ENCODE data around the gene FLAD1. TPM values are rescaled to one million over a fixed set of nuclear protein-coding genes. Genes with fewer than 3 reads are reported as not detected.

The FLAD1 gene
- total RNA-seq, 4 donors from 2014 or later: 19.5 to 29.6 (median 23.0) TPM

DNA sequence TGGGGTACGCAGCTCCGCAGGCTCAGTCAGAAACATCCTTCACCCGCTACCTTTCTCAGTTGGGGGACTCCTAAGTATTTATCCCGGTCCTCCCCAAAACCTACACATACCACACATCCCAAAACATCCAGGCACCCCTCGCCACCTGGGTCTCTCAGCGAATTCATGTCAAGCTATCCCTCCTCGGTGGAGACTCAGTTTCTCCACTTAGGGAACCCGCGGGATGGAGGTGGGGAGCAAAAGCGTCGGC is 18.2 kb downstream of the FLAD1 start:
- Histone ChIP-seq H3K36me3 (no peaks in the 10 kb centered on the region), H3K27ac (replicated peaks in 1 of 4) (peak overlapping the region; percentile 97 to 99 (median 98)), H3K4me3 (peak overlapping the region; percentile 80 to 97 (median 92)), H3K9me3 (no peaks in the 10 kb centered on the region), H3K27me3 (no peaks in the 10 kb centered on the region), H3K4me1 (peaks cover 39 to 57% (median 50%) of the 10 kb centered on the region in 4 donors)
- intact Hi-C loops (cut with DNase I): no loop called here
- no peak for DNase-seq (ENCODE audit: extremely low spot score)
- no peak for TF ChIP-seq POLR2A (IDR thresholded peaks at IDR 0.05; ENCODE audit: low read depth)
- no peak for TF ChIP-seq EP300 (IDR thresholded peaks at IDR 0.05)
- TF ChIP-seq POLR2AphosphoS5 (IDR thresholded peaks at IDR 0.05): no peak
- TF ChIP-seq, protein P1, sequence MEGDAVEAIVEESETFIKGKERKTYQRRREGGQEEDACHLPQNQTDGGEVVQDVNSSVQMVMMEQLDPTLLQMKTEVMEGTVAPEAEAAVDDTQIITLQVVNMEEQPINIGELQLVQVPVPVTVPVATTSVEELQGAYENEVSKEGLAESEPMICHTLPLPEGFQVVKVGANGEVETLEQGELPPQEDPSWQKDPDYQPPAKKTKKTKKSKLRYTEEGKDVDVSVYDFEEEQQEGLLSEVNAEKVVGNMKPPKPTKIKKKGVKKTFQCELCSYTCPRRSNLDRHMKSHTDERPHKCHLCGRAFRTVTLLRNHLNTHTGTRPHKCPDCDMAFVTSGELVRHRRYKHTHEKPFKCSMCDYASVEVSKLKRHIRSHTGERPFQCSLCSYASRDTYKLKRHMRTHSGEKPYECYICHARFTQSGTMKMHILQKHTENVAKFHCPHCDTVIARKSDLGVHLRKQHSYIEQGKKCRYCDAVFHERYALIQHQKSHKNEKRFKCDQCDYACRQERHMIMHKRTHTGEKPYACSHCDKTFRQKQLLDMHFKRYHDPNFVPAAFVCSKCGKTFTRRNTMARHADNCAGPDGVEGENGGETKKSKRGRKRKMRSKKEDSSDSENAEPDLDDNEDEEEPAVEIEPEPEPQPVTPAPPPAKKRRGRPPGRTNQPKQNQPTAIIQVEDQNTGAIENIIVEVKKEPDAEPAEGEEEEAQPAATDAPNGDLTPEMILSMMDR (IDR thresholded peaks at IDR 0.05): no peak
- 0% methylated on average over 4 of the region's 11 CpGs for WGBS

- peak; percentile 100 for DNase-seq (ENCODE audit: extremely low spot score)
- TF ChIP-seq POLR2AphosphoS5 (IDR thresholded peaks at IDR 0.05): peak; percentile 84 to 95
- no peak for TF ChIP-seq EP300 (IDR thresholded peaks at IDR 0.05)
- TF ChIP-seq POLR2A (IDR thresholded peaks at IDR 0.05; ENCODE audit: low read depth): peak; percentile 84
- TF ChIP-seq, protein P1 (IDR thresholded peaks at IDR 0.05): peak; percentile 40 to 42 (median 40)
- peaks cover 44 to 62% (median 55%) of the 10 kb centered on the region in 4 donors for H3K4me1 ChIP-seq
- no peaks in the 10 kb centered on the region for H3K9me3 ChIP-seq
- peak overlapping the region; percentile 80 to 97 (median 92) for H3K4me3 ChIP-seq
- intact Hi-C loops (cut with DNase I): no loop called here
- peak overlapping the region; percentile 97 to 99 (median 98) for H3K27ac ChIP-seq (replicated peaks in 1 of 4)
- 0% methylated on average over 11 of the region's 38 CpGs for WGBS
- H3K36me3 ChIP-seq: no peaks in the 10 kb centered on the region
- H3K27me3 ChIP-seq: no peaks in the 10 kb centered on the region
Observed at GRCh38 chr1:155001675-155002463, 18.7 kb downstream of the FLAD1 start.

DNA sequence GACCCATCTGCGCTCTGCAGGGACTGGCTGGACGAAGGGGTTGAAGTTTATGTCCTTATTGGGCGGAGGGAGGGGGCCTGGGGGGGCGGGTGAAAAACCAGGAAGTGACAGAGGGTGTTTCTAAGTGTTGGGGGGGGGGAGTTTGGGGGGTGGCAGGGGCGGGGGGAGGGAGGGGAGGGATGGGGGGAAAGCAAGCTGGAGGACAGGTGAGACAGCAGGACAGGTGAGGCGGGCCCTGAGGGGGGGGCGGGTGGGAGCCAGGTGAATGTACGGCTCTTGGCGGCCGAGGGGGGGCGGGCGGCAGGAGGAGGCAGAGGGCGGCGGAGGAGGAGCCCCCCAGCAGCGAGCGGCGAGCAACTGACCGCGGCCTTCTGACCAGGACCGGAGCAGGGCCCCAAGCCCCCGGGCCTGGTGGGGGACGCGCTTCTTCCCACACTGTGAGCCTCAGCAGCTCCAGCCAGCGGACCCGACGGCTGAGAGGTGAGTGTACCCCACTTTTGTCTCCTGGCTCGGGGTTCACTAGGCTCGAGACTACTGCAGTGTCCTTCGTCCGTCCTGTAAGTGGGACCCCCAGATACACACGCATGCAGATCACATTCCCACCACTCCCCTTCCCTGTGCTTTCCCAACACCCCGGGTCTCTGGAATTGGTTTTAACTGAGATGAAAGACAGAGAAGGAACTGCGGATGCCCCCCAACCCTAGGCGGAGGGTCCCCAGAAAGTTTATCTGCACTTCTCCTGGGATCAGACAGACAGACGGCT is 19.5 kb downstream of the FLAD1 start, which contains the start of gene ZBTB7B:
TSS of gene ZBTB7B (plus strand) at position 339 of the 763 bp plus-strand sequence. CDS start 11,859 bp downstream, outside the sequence.
- 0% methylated on average over 26 of the region's 35 CpGs for WGBS
- DNase-seq (ENCODE audit: extremely low spot score): no peak
- TF ChIP-seq, protein P1 (IDR thresholded peaks at IDR 0.05): no peak
- H3K4me1 ChIP-seq: peaks cover 51 to 70% (median 63%) of the 10 kb centered on the region in 4 donors
- peak within 1 kb of the TSS; percentile 97 to 99 (median 98) for H3K27ac ChIP-seq (replicated peaks in 1 of 4)
- H3K36me3 ChIP-seq: no peaks in the 10 kb centered on the region
- H3K27me3 ChIP-seq: no peaks in the 10 kb centered on the region
- H3K4me3 ChIP-seq: peak within 1 kb of the TSS; percentile 80 to 97 (median 92)
- intact Hi-C loops (cut with DNase I): no loop called here
- no peaks in the 10 kb centered on the region for H3K9me3 ChIP-seq

DNA sequence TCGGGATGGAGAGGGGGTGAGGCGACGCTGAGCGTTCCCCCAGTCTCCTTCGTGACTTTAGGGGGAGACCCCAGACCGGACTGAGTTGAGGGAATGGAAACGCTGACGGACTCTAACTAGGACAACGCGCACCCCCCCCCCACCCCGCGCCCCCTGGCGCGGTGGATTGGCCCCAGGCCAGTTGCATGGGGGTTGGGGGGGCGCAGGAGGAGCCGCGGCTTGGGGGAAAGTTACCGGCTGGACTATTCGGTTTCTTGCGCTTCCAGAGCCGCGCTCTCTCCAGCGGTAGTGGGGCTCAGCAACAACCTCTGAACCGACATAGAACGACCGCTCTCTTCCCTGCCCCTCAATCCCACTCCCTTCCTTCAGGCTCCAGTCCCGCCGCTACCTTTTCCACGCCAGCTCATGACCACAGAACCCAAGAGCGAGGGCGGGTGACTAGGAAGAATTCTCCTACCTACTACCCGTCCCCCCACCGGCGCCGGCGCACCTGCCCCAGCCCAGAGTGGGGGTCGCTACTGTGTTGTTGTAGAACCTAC is 20.2 kb downstream of the FLAD1 start:
- intact Hi-C loops (cut with DNase I): no loop called here
- H3K27ac ChIP-seq (replicated peaks in 1 of 4): peak overlapping the region; percentile 97 to 99 (median 98)
- no peak for TF ChIP-seq POLR2AphosphoS5 (IDR thresholded peaks at IDR 0.05)
- no peak for TF ChIP-seq POLR2A (IDR thresholded peaks at IDR 0.05; ENCODE audit: low read depth)
- TF ChIP-seq, protein P1 (IDR thresholded peaks at IDR 0.05): no peak
- TF ChIP-seq EP300 (IDR thresholded peaks at IDR 0.05): no peak
- H3K36me3 ChIP-seq: no peaks in the 10 kb centered on the region
- DNase-seq (ENCODE audit: extremely low spot score): no peak
- peaks cover 57 to 75% (median 69%) of the 10 kb centered on the region in 4 donors for H3K4me1 ChIP-seq
- H3K27me3 ChIP-seq: no peaks in the 10 kb centered on the region
- H3K4me3 ChIP-seq: peak overlapping the region; percentile 80 to 97 (median 92)
- no peaks in the 10 kb centered on the region for H3K9me3 ChIP-seq
- 2% methylated on average over 28 of the region's 37 CpGs for WGBS
